HFFc6 (cell line): ENCODE measurements around the gene HMGCS1. TPM values are rescaled to one million over a fixed set of nuclear protein-coding genes. Genes with fewer than 3 reads are reported as not detected.

Experiments
- DNase-seq: peaks from one replicate; pipeline ENCODE4 v3.0.0-alpha.2; 2018
- H3K27ac Mint-ChIP-seq: 2 replicates; pipeline ENCODE4 v1.8.0; 2020; ENCODE audit warnings: mild to moderate bottlenecking, mixed read lengths
- H3K27me3 Mint-ChIP-seq: 2 replicates; pipeline ENCODE4 v1.8.0; 2021; ENCODE audit warnings: mild to moderate bottlenecking, moderate library complexity, mixed read lengths; ENCODE audit not compliant: insufficient read depth
- H3K36me3 Mint-ChIP-seq: 2 replicates; pipeline ENCODE4 v1.8.0; 2021; ENCODE audit warnings: low read depth, mixed read lengths
- H3K4me1 Mint-ChIP-seq: 2 replicates; pipeline ENCODE4 v1.8.0; 2020; ENCODE audit warnings: low read depth, mixed read lengths
- H3K4me3 Mint-ChIP-seq: 2 replicates; pipeline ENCODE4 v1.8.0; 2020; ENCODE audit warnings: mild to moderate bottlenecking, moderate library complexity, mixed read lengths
- H3K9me3 Mint-ChIP-seq: 2 replicates; pipeline ENCODE4 v1.8.0; 2020; ENCODE audit warnings: mild to moderate bottlenecking, mixed read lengths
- long read RNA-seq: library from polyadenylated mRNA; unstranded; transcript quantifications from one replicate; pipeline ENCODE4 v2.0.0, GENCODE V29; 2019
- total RNA-seq, 6 experiments: library from RNA; stranded (reverse); fragmentation: NEBNext Ultra II Directional; extraction: Animal tissue kit (Norgen Biotek cat#: 25700); gene quantifications; 2 replicates in 1 of 6; 3 replicates in 5 of 6; pipeline ENCODE4 v1.2.3, GENCODE V29; 2021
- TF ChIP-seq, protein P1 (sequence below): fragments of 200-600 bp; sonication (generic); IDR thresholded peaks from 2 replicates; pipeline ENCODE4 v1.5.0; 2021; ENCODE audit warnings: antibody characterized with exemption, mild to moderate bottlenecking

Gene HMGCS1
- total RNA-seq, result 10 to 100 TPM; 12.8 to 16.1 (median 14.8) TPM
- long read RNA-seq, partial matches to known transcripts, result 0 of 5 reads
- long read RNA-seq, other reads (novel, unspliced or antisense), result 5 of 5 reads

DNA sequence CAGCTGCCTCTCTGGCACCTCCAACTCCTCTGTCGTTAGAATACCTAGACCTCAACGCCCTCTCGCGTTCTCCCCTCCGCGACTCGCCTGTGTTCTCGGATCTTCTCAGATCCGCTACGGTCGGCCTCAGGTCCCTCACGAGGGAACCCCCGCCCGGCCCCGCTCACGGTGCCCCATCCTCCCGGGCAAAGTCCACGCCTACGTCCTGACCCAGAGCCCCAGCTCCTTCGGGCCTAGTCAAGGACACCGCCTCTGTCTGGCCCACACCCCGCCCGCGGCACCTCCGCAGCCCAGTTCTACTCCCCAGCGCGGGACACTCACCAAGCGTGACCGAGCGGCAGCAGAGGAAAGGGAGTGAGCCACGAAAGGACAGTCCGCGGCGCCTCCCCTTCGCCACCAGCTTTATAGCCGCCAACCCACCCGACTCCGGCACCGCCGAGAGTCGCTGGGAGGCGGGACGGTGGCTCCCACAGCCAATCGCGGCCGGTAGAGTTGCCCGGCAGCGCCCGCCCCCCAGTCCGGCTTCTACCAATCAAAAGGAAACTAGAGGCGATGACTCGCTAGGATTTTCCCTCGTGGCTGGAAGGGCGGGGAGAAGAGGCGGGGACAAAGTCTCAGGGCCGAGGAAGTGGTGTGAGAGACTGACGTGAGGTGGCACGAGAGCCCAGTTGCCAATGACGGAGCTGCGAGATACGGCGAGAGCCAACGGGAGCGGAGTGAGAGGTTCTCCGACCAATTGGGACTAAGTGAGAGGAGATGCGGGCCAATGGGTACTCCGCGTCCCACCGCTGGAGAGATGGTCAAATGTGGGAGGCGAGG lies at the start of gene HMGCS1:
TSS of gene HMGCS1 (minus strand) at position 378 of the 819 bp plus-strand sequence. CDS start 14,447 bp downstream, outside the sequence.
- Mint-ChIP-seq H3K27ac (peak within 1 kb of the TSS; percentile 91), H3K36me3 (peaks cover 6% of the 10 kb centered on the region; the same call in 1 of the 2 replicates), H3K4me3 (peak within 1 kb of the TSS; percentile 98), H3K27me3 (peaks cover 5% of the 10 kb centered on the region), H3K4me1 (peaks cover 42% of the 10 kb centered on the region), H3K9me3 (no peaks in the 10 kb centered on the region; the same call in 1 of the 2 replicates)
- peak; percentile 100 for DNase-seq
- TF ChIP-seq, protein P1, sequence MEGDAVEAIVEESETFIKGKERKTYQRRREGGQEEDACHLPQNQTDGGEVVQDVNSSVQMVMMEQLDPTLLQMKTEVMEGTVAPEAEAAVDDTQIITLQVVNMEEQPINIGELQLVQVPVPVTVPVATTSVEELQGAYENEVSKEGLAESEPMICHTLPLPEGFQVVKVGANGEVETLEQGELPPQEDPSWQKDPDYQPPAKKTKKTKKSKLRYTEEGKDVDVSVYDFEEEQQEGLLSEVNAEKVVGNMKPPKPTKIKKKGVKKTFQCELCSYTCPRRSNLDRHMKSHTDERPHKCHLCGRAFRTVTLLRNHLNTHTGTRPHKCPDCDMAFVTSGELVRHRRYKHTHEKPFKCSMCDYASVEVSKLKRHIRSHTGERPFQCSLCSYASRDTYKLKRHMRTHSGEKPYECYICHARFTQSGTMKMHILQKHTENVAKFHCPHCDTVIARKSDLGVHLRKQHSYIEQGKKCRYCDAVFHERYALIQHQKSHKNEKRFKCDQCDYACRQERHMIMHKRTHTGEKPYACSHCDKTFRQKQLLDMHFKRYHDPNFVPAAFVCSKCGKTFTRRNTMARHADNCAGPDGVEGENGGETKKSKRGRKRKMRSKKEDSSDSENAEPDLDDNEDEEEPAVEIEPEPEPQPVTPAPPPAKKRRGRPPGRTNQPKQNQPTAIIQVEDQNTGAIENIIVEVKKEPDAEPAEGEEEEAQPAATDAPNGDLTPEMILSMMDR, result no peak

DNA sequence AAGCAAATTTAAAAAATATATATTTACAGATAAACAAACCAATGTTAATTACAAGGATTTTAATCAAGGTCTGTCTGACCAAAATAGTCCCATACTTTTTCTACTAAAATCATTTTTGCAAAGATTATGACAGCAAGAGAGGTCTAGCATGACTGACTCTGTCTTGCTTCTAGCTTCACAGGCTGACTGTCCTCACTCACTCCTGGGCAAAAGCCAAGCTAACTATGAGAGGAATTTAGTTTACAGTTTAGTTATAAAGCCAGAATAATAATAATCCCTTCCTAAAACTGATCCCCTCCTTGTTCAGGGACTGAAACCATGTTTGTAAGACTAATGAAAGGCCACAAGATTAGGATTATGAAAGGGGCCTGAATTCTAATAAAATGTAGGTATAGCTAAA lies 45.5 kb upstream of the HMGCS1 start:
- TF ChIP-seq, protein P1, result no peak
- DNase-seq, result no peak
- Mint-ChIP-seq H3K27me3 (peaks cover 2% of the 10 kb centered on the region; the same call in 1 of the 2 replicates), H3K4me1 (no peaks in the 10 kb centered on the region), H3K4me3 (no peak overlapping the region), H3K36me3 (no peaks in the 10 kb centered on the region), H3K9me3 (peaks cover 4% of the 10 kb centered on the region; the same call in 1 of the 2 replicates), H3K27ac (no peak overlapping the region)

DNA sequence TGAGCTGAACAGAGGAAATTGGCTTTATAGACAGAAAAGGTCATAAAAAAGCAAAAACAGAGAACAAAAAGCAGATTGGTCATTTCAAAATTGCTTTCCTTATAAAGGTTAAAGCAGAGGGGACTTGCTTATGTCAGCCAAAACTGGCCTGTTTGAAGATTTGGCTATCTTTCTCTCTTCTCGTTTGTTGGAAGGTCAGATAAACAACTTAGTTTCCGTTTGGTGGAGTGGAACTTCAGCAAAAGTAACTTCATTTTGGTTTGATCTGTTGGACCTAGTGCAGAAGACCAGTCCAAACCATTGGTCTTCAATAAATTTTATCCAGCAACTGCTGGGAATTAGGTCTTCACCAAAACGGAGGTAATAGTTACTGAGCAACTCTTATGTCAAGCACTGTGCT lies 45.1 kb upstream of the HMGCS1 start:
- TF ChIP-seq, protein P1, result no peak
- Mint-ChIP-seq H3K9me3 (peaks cover 4% of the 10 kb centered on the region; the same call in 1 of the 2 replicates), H3K27ac (no peak overlapping the region), H3K4me3 (no peak overlapping the region), H3K4me1 (no peaks in the 10 kb centered on the region), H3K27me3 (peaks cover 3% of the 10 kb centered on the region; the same call in 1 of the 2 replicates), H3K36me3 (no peaks in the 10 kb centered on the region)
- DNase-seq, result no peak

DNA sequence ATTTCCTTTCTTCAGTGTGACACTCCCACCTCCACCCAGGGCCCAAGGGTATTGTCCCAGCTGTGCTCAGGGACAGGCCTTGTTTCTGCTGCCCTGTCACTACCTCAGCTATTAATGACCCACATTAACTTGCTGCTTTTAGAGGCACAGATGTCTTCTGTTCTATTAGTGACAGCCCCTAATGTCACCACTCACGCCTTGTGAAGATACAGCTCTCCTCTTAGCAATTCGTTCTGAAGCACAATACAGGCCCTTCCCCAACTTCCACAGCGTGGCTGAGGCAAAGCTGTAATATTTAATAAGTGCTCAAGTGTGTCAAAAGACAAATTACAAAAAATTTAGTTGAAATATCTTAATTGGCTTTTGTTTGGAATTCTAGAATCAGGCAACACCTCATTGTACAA lies 44.7 kb upstream of the HMGCS1 start:
- Mint-ChIP-seq H3K27me3 (peaks cover 3% of the 10 kb centered on the region; the same call in 1 of the 2 replicates), H3K9me3 (peaks cover 4% of the 10 kb centered on the region; the same call in 1 of the 2 replicates), H3K4me1 (no peaks in the 10 kb centered on the region), H3K4me3 (no peak overlapping the region), H3K27ac (no peak overlapping the region), H3K36me3 (no peaks in the 10 kb centered on the region)
- DNase-seq, result no peak
- TF ChIP-seq, protein P1, result no peak

DNA sequence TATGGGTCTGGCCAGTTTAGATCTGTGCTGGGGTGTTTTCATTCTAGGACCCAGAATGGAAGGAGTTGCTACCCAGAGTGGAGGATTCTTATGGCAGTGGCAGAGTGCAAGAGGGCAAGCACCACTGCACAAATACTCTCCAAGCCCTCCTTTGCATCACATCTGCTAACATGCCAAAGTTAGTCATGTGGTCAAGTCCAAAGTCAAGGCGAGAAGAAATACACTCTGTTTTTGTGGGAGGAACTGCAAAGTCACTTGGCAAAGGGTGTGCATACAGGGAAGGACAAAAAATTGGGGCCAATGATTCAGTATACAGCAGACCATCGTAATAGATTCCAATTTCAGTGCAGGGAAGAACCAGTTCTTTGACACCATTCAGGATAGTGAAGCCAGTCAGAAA lies 43.9 kb upstream of the HMGCS1 start:
- H3K4me3 Mint-ChIP-seq, result no peak overlapping the region

More for the DNA sequence above, 43.9 kb upstream of the HMGCS1 start:
- no peaks in the 10 kb centered on the region for H3K4me1 Mint-ChIP-seq
- no peak for DNase-seq
- H3K27ac Mint-ChIP-seq, result no peak overlapping the region
- peaks cover 4% of the 10 kb centered on the region; the same call in 1 of the 2 replicates for H3K9me3 Mint-ChIP-seq
- H3K27me3 Mint-ChIP-seq, result peaks cover 3% of the 10 kb centered on the region; the same call in 1 of the 2 replicates
- H3K36me3 Mint-ChIP-seq, result no peaks in the 10 kb centered on the region
- TF ChIP-seq, protein P1, result no peak
